Adrenal gland (tissue), 5 donors: ENCODE measurements around the gene SYDE1.

Source experiments
- CTCF ChIP-seq, 6 experiments: fragments of 450-650 bp in 4 of 6; fragments of 200-600 bp in 2 of 6; sonication (generic) in 1 of 6; IDR thresholded peaks; 1 replicate in 5 of 6; 2 replicates in 1 of 6; pipeline versions ENCODE4 v1.5.1 to v1.8.0; 2016 to 2021; ENCODE audit warnings: antibody characterized with exemption in 6 of 6, mild to moderate bottlenecking in 2 of 6, moderate library complexity in 1 of 6
- POLR2A ChIP-seq, 2 donors: fragments of 450-650 bp; IDR thresholded peaks; one replicate each; pipeline ENCODE4 v1.6.1; 2017; ENCODE audit warnings: antibody characterized with exemption in 2 of 2, mild to moderate bottlenecking in 2 of 2, moderate library complexity in 1 of 2
- donor health status: DM: no; HTN: no; CAD: no.

GRCh38 chr19:15075806-15076205 is 31.4 kb upstream of the SYDE1 start:
- no peak for TF ChIP-seq CTCF (IDR thresholded peaks at IDR 0.05)
- TF ChIP-seq POLR2A (IDR thresholded peaks at IDR 0.05), result no peak
